ENCODE measurements around the gene POR. TPM values are rescaled to one million over a fixed set of nuclear protein-coding genes. Genes with fewer than 3 reads are reported as not detected.

Gene POR
- total and polyA plus RNA-seq, 2 of the 13 experiments (the other 11 are each of a cell fraction or from before 2014, with no cell fraction given) = 145 to 266 TPM

- peak; percentile 81; the same call in 1 of the 2 replicates for TF ChIP-seq MYNN (CRISPR knock-in tag; IDR thresholded peaks at IDR 0.05; ENCODE audit: low read depth)
- TF ChIP-seq ZNF350 (CRISPR knock-in tag; IDR thresholded peaks at IDR 0.05; ENCODE audit: borderline replicate concordance, low read depth) = peak; percentile 86
- TF ChIP-seq FOXC1 (CRISPR knock-in tag; IDR thresholded peaks at IDR 0.05; ENCODE audit: borderline replicate concordance) = peak; percentile 89
- TF ChIP-seq ZNF766 (CRISPR knock-in tag; IDR thresholded peaks at IDR 0.05; ENCODE audit: borderline replicate concordance) = peak; percentile 49; the same call in 1 of the 2 replicates
- TF ChIP-seq ZNF883 (CRISPR knock-in tag; IDR thresholded peaks at IDR 0.05; ENCODE audit: not compliant biosample characterization) = peak; percentile 76
- peak; percentile 65 for TF ChIP-seq FOXJ3 (CRISPR knock-in tag; IDR thresholded peaks at IDR 0.05; ENCODE audit: borderline replicate concordance)
- TF ChIP-seq TEAD3 (CRISPR knock-in tag; optimal IDR thresholded peaks at IDR 0.05; ENCODE audit: borderline replicate concordance) = peak; percentile 66
- peak; percentile 89 for TF ChIP-seq HNF1B (CRISPR knock-in tag; IDR thresholded peaks at IDR 0.05)
- peak; percentile 94; the same call in 1 of the 2 replicates for TF ChIP-seq ZBTB46 (CRISPR knock-in tag; IDR thresholded peaks at IDR 0.05; ENCODE audit: borderline replicate concordance)
- peak; percentile 92 for TF ChIP-seq SAP130 (CRISPR knock-in tag; IDR thresholded peaks at IDR 0.05; ENCODE audit: low read depth)
- TF ChIP-seq ZMAT5 (CRISPR knock-in tag; IDR thresholded peaks at IDR 0.05; ENCODE audit: borderline replicate concordance, low read depth) = no peak
- TF ChIP-seq ZNF256 (CRISPR knock-in tag; conservative IDR thresholded peaks at IDR 0.05) = 0 out of 2 replicates have a peak, but pooled peaks have one; percentile 45
- 0 out of 2 replicates have a peak, but pooled peaks have one; percentile 71 for TF ChIP-seq TSC22D2 (CRISPR knock-in tag; IDR thresholded peaks at IDR 0.05; ENCODE audit: borderline replicate concordance)
- peak; percentile 74 for TF ChIP-seq SMYD3 (CRISPR knock-in tag; IDR thresholded peaks at IDR 0.05)
- peak; percentile 88; the same call in 1 of the 2 replicates for TF ChIP-seq ZNF598 (CRISPR knock-in tag; IDR thresholded peaks at IDR 0.05; ENCODE audit: borderline replicate concordance)
- peak; percentile 56; the same call in 1 of the 2 replicates for TF ChIP-seq ZNF709 (CRISPR knock-in tag; IDR thresholded peaks at IDR 0.05)
- peak; percentile 92 for TF ChIP-seq ZBTB7B (CRISPR knock-in tag; IDR thresholded peaks at IDR 0.05)
- TF ChIP-seq AFF4 (CRISPR knock-in tag; IDR thresholded peaks at IDR 0.05) = no peak
- peak; percentile 44; the same call in 1 of the 2 replicates for TF ChIP-seq ATF3 (CRISPR knock-in tag; IDR thresholded peaks at IDR 0.05)
- peak; percentile 32; the same call in 1 of the 2 replicates for TF ChIP-seq GATA4 (IDR thresholded peaks at IDR 0.05; ENCODE audit: borderline replicate concordance, low read depth)
- no peak for TF ChIP-seq SP2 (CRISPR knock-in tag; IDR thresholded peaks at IDR 0.05)
Measured at GRCh38 chr7:75905785-75906604, 9.0 kb upstream of the POR start (continued).
